Lower lobe of right lung (tissue), 2 donors: ENCODE data around the gene STK24. TPM values are rescaled to one million over a fixed set of nuclear protein-coding genes. Genes with fewer than 3 reads are reported as not detected.

ENCODE experiments used
- ATAC-seq, 2 donors: fragments of 200-7000 bp; cut with Tn5 transposase; one replicate each; pipeline ENCODE4 v1.9.1; 2020 to 2022; ENCODE audit warnings: mild to moderate bottlenecking in 2 of 2, moderate library complexity in 2 of 2
- DNase-seq: peaks from one replicate; pipeline ENCODE4 v3.0.0-alpha.2; 2020
- H3K27ac ChIP-seq: fragments of 200-600 bp; one replicate; pipeline ENCODE4 v1.8.0; 2022
- H3K27me3 ChIP-seq: fragments of 200-600 bp; one replicate; pipeline ENCODE4 v1.8.0; 2022; ENCODE audit warnings: low read depth
- H3K36me3 ChIP-seq: fragments of 200-600 bp; one replicate; pipeline ENCODE4 v1.8.0; 2022; ENCODE audit warnings: mild to moderate bottlenecking
- H3K4me1 ChIP-seq: fragments of 200-600 bp; one replicate; pipeline ENCODE4 v1.8.0; 2022
- H3K4me3 ChIP-seq: fragments of 200-600 bp; one replicate; pipeline ENCODE4 v1.8.0; 2022; ENCODE audit warnings: mild to moderate bottlenecking
- H3K9me3 ChIP-seq: fragments of 200-600 bp; one replicate; pipeline ENCODE4 v1.8.0; 2022
- CTCF ChIP-seq: fragments of 200-600 bp; IDR thresholded peaks from one replicate; pipeline ENCODE4 v1.8.0; 2022; ENCODE audit warnings: antibody characterized with exemption, mild to moderate bottlenecking
- intact Hi-C: fragments of 100-400 bp; cut with DNase I; formaldehyde crosslinking; loops from one replicate; pipeline ENCODE4 v1.11.0; 2022
- total RNA-seq: library from RNA; stranded (reverse); fragmentation: NEBNext Ultra II Directional; extraction: Animal tissue kit (Norgen Biotek cat#: 25700); gene quantifications from one replicate; pipeline ENCODE4 v1.2.1, GENCODE V29; 2021
- donor health status: DM: no; HTN: yes; CAD: no; lungs with severe emphysema.

STK24 gene
- total RNA-seq, 1 donor from 2014 or later, result 94.5 TPM

- H3K4me3 ChIP-seq, result no peak overlapping the region
- intact Hi-C loops, result no loop called here
- ATAC-seq, result no peak
- no peak for TF ChIP-seq CTCF
- peaks cover 53% of the 10 kb centered on the region for H3K4me1 ChIP-seq
- no peaks in the 10 kb centered on the region for H3K36me3 ChIP-seq
- no peaks in the 10 kb centered on the region for H3K9me3 ChIP-seq
- H3K27me3 ChIP-seq, result no peaks in the 10 kb centered on the region
- no peak overlapping the region for H3K27ac ChIP-seq
- no peak for DNase-seq
These were observed 49.4 kb downstream of the STK24 start for GRCh38 chr13:98527526-98527925.

GRCh38 chr13:98526182-98526512, 50.8 kb downstream of the STK24 start:
- Histone ChIP-seq H3K27me3 (no peaks in the 10 kb centered on the region), H3K4me1 (peaks cover 62% of the 10 kb centered on the region), H3K27ac (no peak overlapping the region), H3K36me3 (no peaks in the 10 kb centered on the region), H3K4me3 (no peak overlapping the region), H3K9me3 (no peaks in the 10 kb centered on the region)
- intact Hi-C loops, result no loop called here
- no peak for TF ChIP-seq CTCF
- no peak for ATAC-seq
- DNase-seq, result no peak

- TF ChIP-seq CTCF, result no peak
- Histone ChIP-seq H3K4me3 (no peak overlapping the region), H3K27ac (no peak overlapping the region), H3K9me3 (no peaks in the 10 kb centered on the region), H3K36me3 (no peaks in the 10 kb centered on the region), H3K4me1 (peaks cover 63% of the 10 kb centered on the region), H3K27me3 (no peaks in the 10 kb centered on the region)
- DNase-seq, result no peak
- intact Hi-C loops, result no loop called here
- ATAC-seq, result peak in 1 of 2 donors; percentile 3
These were observed 51.3 kb downstream of the STK24 start for GRCh38 chr13:98525456-98526181.

GRCh38 chr13:98524793-98525192, 52.1 kb downstream of the STK24 start:
- no peak for DNase-seq

GRCh38 chr13:98524391-98524790, 52.5 kb downstream of the STK24 start:
- Histone ChIP-seq H3K9me3 (no peaks in the 10 kb centered on the region), H3K4me1 (peaks cover 63% of the 10 kb centered on the region), H3K36me3 (no peaks in the 10 kb centered on the region), H3K4me3 (no peak overlapping the region), H3K27ac (no peak overlapping the region), H3K27me3 (no peaks in the 10 kb centered on the region)
- ATAC-seq (no peak), DNase-seq (no peak)
- no peak for TF ChIP-seq CTCF
- intact Hi-C loops, result no loop called here

More at GRCh38 chr13:98524793-98525192, 52.1 kb downstream of the STK24 start:
- TF ChIP-seq CTCF, result no peak
- Histone ChIP-seq H3K36me3 (no peaks in the 10 kb centered on the region), H3K27ac (no peak overlapping the region), H3K4me1 (peaks cover 63% of the 10 kb centered on the region), H3K4me3 (no peak overlapping the region), H3K27me3 (no peaks in the 10 kb centered on the region), H3K9me3 (no peaks in the 10 kb centered on the region)
- intact Hi-C loops, result no loop called here
- ATAC-seq, result no peak
